GM23338 (cell line): ENCODE measurements around the gene ZNF140. TPM values are rescaled to one million over a fixed set of nuclear protein-coding genes. Genes with fewer than 3 reads are reported as not detected.
A peak's percentile ranks its signal among the peaks of the same experiment; 100 is the strongest.

Source experiments
- ATAC-seq: fragments of 200-7000 bp; cut with Tn5 transposase; 3 replicates; pipeline ENCODE4 v1.9.1; 2020
- DNase-seq: peaks from one replicate; pipeline ENCODE4 v3.0.0-alpha.2; 2015; ENCODE audit warnings: low spot score
- H2AFZ ChIP-seq: fragments of 200-600 bp; sonication (generic); 2 replicates; pipeline ENCODE4 v1.8.0; 2016; ENCODE audit warnings: antibody characterized with exemption, mild to moderate bottlenecking, moderate library complexity
- H3F3A ChIP-seq: fragments of 200-600 bp; sonication (generic); replicated peaks from 2 replicates; pipeline ENCODE4 v1.8.0; 2017; ENCODE audit warnings: antibody characterized with exemption, mixed run types, low read depth
- H3K27ac ChIP-seq: fragments of 200-600 bp; sonication (generic); 2 replicates; pipeline ENCODE4 v1.6.1; 2016; ENCODE audit warnings: low read depth
- H3K27me3 ChIP-seq: fragments of 200-600 bp; sonication (generic); 2 replicates; pipeline ENCODE4 v1.8.0; 2016; ENCODE audit warnings: mild to moderate bottlenecking, mixed run types, moderate library complexity; ENCODE audit not compliant: insufficient read depth
- H3K36me3 ChIP-seq: fragments of 200-600 bp; sonication (generic); 2 replicates; pipeline ENCODE4 v1.8.0; 2016; ENCODE audit warnings: mild to moderate bottlenecking; ENCODE audit not compliant: insufficient read depth
- H3K4me1 ChIP-seq: fragments of 200-600 bp; sonication (generic); 2 replicates; pipeline ENCODE4 v1.8.0; 2016; ENCODE audit warnings: mild to moderate bottlenecking, moderate library complexity; ENCODE audit not compliant: insufficient read depth
- H3K4me2 ChIP-seq: fragments of 200-600 bp; sonication (generic); 2 replicates; pipeline ENCODE4 v1.7.1; 2017; ENCODE audit warnings: mixed run types
- H3K4me3 ChIP-seq: fragments of 200-600 bp; sonication (generic); 2 replicates; pipeline ENCODE4 v1.6.1; 2016; ENCODE audit warnings: mixed run types
- H3K79me2 ChIP-seq: fragments of 200-600 bp; sonication (generic); replicated peaks from 2 replicates; pipeline ENCODE4 v1.8.0; 2017; ENCODE audit warnings: mild to moderate bottlenecking; ENCODE audit not compliant: insufficient read depth
- H3K9me2 ChIP-seq: fragments of 200-600 bp; sonication (generic); 2 replicates; pipeline ENCODE4 v1.8.0; 2017; ENCODE audit not compliant: insufficient read depth
- H4K20me1 ChIP-seq: fragments of 200-600 bp; sonication (generic); replicated peaks from 2 replicates; pipeline ENCODE4 v1.8.0; 2017; ENCODE audit warnings: mild to moderate bottlenecking; ENCODE audit not compliant: insufficient read depth
- H3K27ac Mint-ChIP-seq: 2 replicates; pipeline ENCODE4 v1.8.0; 2020; ENCODE audit warnings: inconsistent platforms, mild to moderate bottlenecking, moderate library complexity, mixed read lengths
- H3K27me3 Mint-ChIP-seq: 3 replicates; pipeline ENCODE4 v1.8.0; 2022; ENCODE audit warnings: low read depth, mild to moderate bottlenecking, moderate library complexity, mixed read lengths, inconsistent platforms; ENCODE audit not compliant: insufficient read depth, poor library complexity
- H3K36me3 Mint-ChIP-seq: 3 replicates; pipeline ENCODE4 v1.8.0; 2021; ENCODE audit warnings: low read depth, mild to moderate bottlenecking, inconsistent platforms, moderate library complexity, mixed read lengths
- H3K4me1 Mint-ChIP-seq: 3 replicates; pipeline ENCODE4 v1.8.0; 2020; ENCODE audit warnings: mild to moderate bottlenecking, inconsistent platforms, mixed read lengths
- H3K4me3 Mint-ChIP-seq: 3 replicates; pipeline ENCODE4 v1.8.0; 2021; ENCODE audit warnings: moderate library complexity, mild to moderate bottlenecking, inconsistent platforms, mixed read lengths
- H3K9me3 Mint-ChIP-seq: 3 replicates; pipeline ENCODE4 v1.8.0; 2020; ENCODE audit warnings: moderate library complexity, mild to moderate bottlenecking, inconsistent platforms, mixed read lengths
- CTCF ChIP-seq, 2 experiments: fragments of 200-600 bp in 1 of 2; sonication (generic) in 1 of 2; conservative IDR thresholded peaks; 2 replicates each; pipeline versions ENCODE4 v1.5.1 to v1.6.1; 2016 to 2017; ENCODE audit warnings: antibody characterized with exemption in 2 of 2, low read depth in 2 of 2, mild to moderate bottlenecking in 2 of 2, moderate library complexity in 1 of 2
- ETS1 ChIP-seq: IDR thresholded peaks from 2 replicates; pipeline ENCODE4 v1.6.1; 2016; ENCODE audit warnings: antibody characterized with exemption
- EZH2 ChIP-seq: fragments of 200-600 bp; sonication (generic); IDR thresholded peaks from one replicate; pipeline ENCODE4 v1.8.0; 2017; ENCODE audit warnings: antibody characterized with exemption, mild to moderate bottlenecking, low read depth; ENCODE audit not compliant: unreplicated experiment
- REST ChIP-seq: IDR thresholded peaks from one replicate; pipeline ENCODE4 v1.6.1; 2018; ENCODE audit warnings: antibody characterized with exemption; ENCODE audit not compliant: unreplicated experiment
- STAT1 ChIP-seq: IDR thresholded peaks from one replicate; pipeline ENCODE4 v1.6.1; 2016; ENCODE audit warnings: antibody characterized with exemption; ENCODE audit not compliant: unreplicated experiment
- ZNF462 ChIP-seq: fragments of 250-450 bp; sonication (Bioruptor Pico); IDR thresholded peaks from 2 replicates; pipeline ENCODE4 v1.5.0; 2020; ENCODE audit warnings: mild to moderate bottlenecking, moderate library complexity
- polyA plus RNA-seq: library from polyadenylated mRNA; unstranded; fragments of >200 nt; fragmentation: Nextera tagmentation; extraction: Ambion mirVana; gene quantifications from 2 replicates; pipeline ENCODE4 v1.2.1, GENCODE V29; 2016
- total RNA-seq: library from RNA; depleted of rRNA; stranded (reverse); fragments of >200 nt; shearing (Covaris generic); gene quantifications from 2 replicates; pipeline ENCODE4 v1.2.3, GENCODE V29; 2014

The ZNF140 gene
- total and polyA plus RNA-seq, 2 experiments from 2014 or later = 15.4 to 16.2 TPM

- TF ChIP-seq ZNF462 (CRISPR knock-in tag) = no peak
- no peak for TF ChIP-seq STAT1
- TF ChIP-seq CTCF (conservative IDR thresholded peaks at IDR 0.05; ENCODE audit: low read depth in 2 of 2) = no peak
- TF ChIP-seq ETS1 = no peak
Measured at GRCh38 chr12:133124674-133125073, 44.0 kb downstream of the ZNF140 start (continued).

- Histone ChIP-seq H3K9me2 (no peaks in the 10 kb centered on the region), H3K79me2 (peaks cover 85% of the 10 kb centered on the region), H3F3A (no peaks in the 10 kb centered on the region), H3K4me1 (no peaks in the 10 kb centered on the region), H3K4me3 (peak overlapping the region; percentile 68), H3K36me3 (peaks cover 43% of the 10 kb centered on the region), H3K4me2 (peak overlapping the region; percentile 94), H3K27me3 (no peaks in the 10 kb centered on the region), H2AFZ (peak overlapping the region; percentile 98), H3K27ac (peak overlapping the region; percentile 87; the same call in 1 of the 2 replicates), H4K20me1 (no peaks in the 10 kb centered on the region)
- Mint-ChIP-seq H3K4me1 (peaks cover 3% of the 10 kb centered on the region; the same call in 2 of the 3 replicates), H3K27ac (no peak overlapping the region), H3K4me3 (peak overlapping the region; percentile 99), H3K9me3 (peaks cover 76% of the 10 kb centered on the region), H3K36me3 (peaks cover 90% of the 10 kb centered on the region), H3K27me3 (peaks cover 12% of the 10 kb centered on the region)
- peak; percentile 37 for DNase-seq
- no peak; the same call in 2 of the 3 replicates for ATAC-seq
- TF ChIP-seq REST (peak; percentile 37), EZH2 (no peak)
Measured at GRCh38 chr12:133129368-133130037, 48.8 kb downstream of the ZNF140 start.
